ENCODE data around the gene LCP1. TPM values are rescaled to one million over a fixed set of nuclear protein-coding genes. Genes with fewer than 3 reads are reported as not detected.

Gene LCP1
- total RNA-seq, 1 donor from 2014 or later = 8.4 TPM

DNA sequence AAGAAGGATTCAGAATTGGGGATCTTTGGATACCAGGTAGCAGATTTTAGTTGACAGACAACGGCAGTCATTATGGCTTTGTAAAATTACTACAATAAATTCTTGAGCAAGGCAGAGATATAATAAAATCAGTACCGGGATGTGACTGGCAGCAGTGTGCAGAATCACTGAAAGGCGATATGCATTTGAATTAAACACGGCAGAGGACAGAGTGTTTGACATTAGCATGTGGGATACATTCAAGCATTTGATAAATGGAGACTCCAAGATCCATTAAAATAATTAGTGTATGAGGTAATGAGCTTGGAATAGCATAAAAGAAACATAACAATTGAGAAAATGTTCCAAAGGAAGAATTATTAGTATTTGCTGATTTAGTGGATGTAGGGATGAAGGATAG is 36.8 kb downstream of the LCP1 start:
- no peak overlapping the region for H3K27ac Mint-ChIP-seq (ENCODE audit: unreplicated experiment)
- H4K20me1 ChIP-seq (ENCODE audit: insufficient read depth, low read length) = no peaks in the 10 kb centered on the region
- no peak overlapping the region for H3K27ac ChIP-seq (ENCODE audit: low read depth, low read length)

DNA sequence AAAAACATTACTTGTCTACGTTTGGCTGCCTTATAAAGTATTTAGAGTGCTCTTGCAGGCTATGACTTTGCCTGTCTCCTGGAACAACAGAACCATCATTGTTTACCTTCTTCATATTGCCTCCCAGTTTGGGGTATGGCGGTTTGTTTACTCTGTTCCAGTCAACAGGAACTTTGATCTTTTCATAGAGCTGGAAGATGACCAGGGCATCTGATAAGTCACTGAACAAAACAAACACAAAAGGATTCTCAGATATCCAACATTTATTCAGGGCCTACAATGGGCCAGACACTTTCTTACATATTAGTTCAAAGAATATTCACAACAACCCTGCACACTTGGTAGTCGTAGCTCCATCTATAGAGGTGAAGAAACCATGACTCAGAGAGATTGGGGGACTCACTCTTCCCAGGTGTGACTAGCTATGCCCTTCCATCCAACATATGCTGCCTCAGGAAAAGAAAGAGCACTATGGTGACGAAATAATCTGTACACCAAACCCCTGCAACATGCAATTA is 38.7 kb downstream of the LCP1 start:
- no peaks in the 10 kb centered on the region for H3K36me3 ChIP-seq (ENCODE audit: insufficient read depth, low read length)
- no peak overlapping the region for H3K27ac ChIP-seq (ENCODE audit: low read depth, low read length)
- H4K20me1 ChIP-seq (ENCODE audit: insufficient read depth, low read length) = no peaks in the 10 kb centered on the region
- H3K4me2 ChIP-seq (ENCODE audit: low read length) = no peak overlapping the region
- Mint-ChIP-seq H3K27ac (ENCODE audit: unreplicated experiment) (no peak overlapping the region), H3K4me1 (ENCODE audit: low read depth, unreplicated experiment) (no peaks in the 10 kb centered on the region), H3K36me3 (ENCODE audit: low read depth, unreplicated experiment) (no peaks in the 10 kb centered on the region), H3K27me3 (ENCODE audit: low read depth, unreplicated experiment) (no peaks in the 10 kb centered on the region), H3K9me3 (ENCODE audit: unreplicated experiment) (no peaks in the 10 kb centered on the region), H3K4me3 (ENCODE audit: unreplicated experiment) (no peak overlapping the region)
- no peaks in the 10 kb centered on the region for H3K4me1 ChIP-seq (ENCODE audit: insufficient read depth, low read length)
- no peak overlapping the region for H3K9ac ChIP-seq (ENCODE audit: low read length)
- FAIRE-seq (no peak), DNase-seq (ENCODE audit: low read depth) (no peak)
- no peaks in the 10 kb centered on the region for H3K79me2 ChIP-seq (ENCODE audit: insufficient read depth, low read length)
- no peak overlapping the region for H3K4me3 ChIP-seq (ENCODE audit: insufficient read depth, low read depth, low read length)
- H3K9me3 ChIP-seq (ENCODE audit: insufficient read depth, low read depth, low read length) = no peaks in the 10 kb centered on the region
- no peak for TF ChIP-seq EZH2 (IDR thresholded peaks at IDR 0.05; ENCODE audit: insufficient read depth, low read length)
- TF ChIP-seq, protein P1, sequence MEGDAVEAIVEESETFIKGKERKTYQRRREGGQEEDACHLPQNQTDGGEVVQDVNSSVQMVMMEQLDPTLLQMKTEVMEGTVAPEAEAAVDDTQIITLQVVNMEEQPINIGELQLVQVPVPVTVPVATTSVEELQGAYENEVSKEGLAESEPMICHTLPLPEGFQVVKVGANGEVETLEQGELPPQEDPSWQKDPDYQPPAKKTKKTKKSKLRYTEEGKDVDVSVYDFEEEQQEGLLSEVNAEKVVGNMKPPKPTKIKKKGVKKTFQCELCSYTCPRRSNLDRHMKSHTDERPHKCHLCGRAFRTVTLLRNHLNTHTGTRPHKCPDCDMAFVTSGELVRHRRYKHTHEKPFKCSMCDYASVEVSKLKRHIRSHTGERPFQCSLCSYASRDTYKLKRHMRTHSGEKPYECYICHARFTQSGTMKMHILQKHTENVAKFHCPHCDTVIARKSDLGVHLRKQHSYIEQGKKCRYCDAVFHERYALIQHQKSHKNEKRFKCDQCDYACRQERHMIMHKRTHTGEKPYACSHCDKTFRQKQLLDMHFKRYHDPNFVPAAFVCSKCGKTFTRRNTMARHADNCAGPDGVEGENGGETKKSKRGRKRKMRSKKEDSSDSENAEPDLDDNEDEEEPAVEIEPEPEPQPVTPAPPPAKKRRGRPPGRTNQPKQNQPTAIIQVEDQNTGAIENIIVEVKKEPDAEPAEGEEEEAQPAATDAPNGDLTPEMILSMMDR (IDR thresholded peaks at IDR 0.05; ENCODE audit: insufficient read depth, low read depth, low read length) = no peak
- no peaks in the 10 kb centered on the region for H3K27me3 ChIP-seq (ENCODE audit: insufficient read depth, low read length)
- no peak overlapping the region for H2AFZ ChIP-seq (ENCODE audit: low read depth, low read length)

More for the DNA sequence above, 36.8 kb downstream of the LCP1 start:
- no peaks in the 10 kb centered on the region for H3K79me2 ChIP-seq (ENCODE audit: insufficient read depth, low read length)
- H3K27me3 ChIP-seq (ENCODE audit: insufficient read depth, low read length) = no peaks in the 10 kb centered on the region
- H3K9me3 Mint-ChIP-seq (ENCODE audit: unreplicated experiment) = no peaks in the 10 kb centered on the region
- FAIRE-seq (no peak), DNase-seq (ENCODE audit: low read depth) (no peak)
- no peaks in the 10 kb centered on the region for H3K4me1 Mint-ChIP-seq (ENCODE audit: low read depth, unreplicated experiment)
- no peak overlapping the region for H2AFZ ChIP-seq (ENCODE audit: low read depth, low read length)
- no peak overlapping the region for H3K4me2 ChIP-seq (ENCODE audit: low read length)
- peaks cover 8% of the 10 kb centered on the region for H3K4me1 ChIP-seq (ENCODE audit: insufficient read depth, low read length)
- TF ChIP-seq EZH2 (IDR thresholded peaks at IDR 0.05; ENCODE audit: insufficient read depth, low read length) = no peak
- TF ChIP-seq, protein P1 (IDR thresholded peaks at IDR 0.05; ENCODE audit: insufficient read depth, low read depth, low read length) = no peak
- no peak overlapping the region for H3K9ac ChIP-seq (ENCODE audit: low read length)
- no peak overlapping the region for H3K4me3 Mint-ChIP-seq (ENCODE audit: unreplicated experiment)
- no peaks in the 10 kb centered on the region for H3K36me3 Mint-ChIP-seq (ENCODE audit: low read depth, unreplicated experiment)
- H3K9me3 ChIP-seq (ENCODE audit: insufficient read depth, low read depth, low read length) = no peaks in the 10 kb centered on the region
- H3K27me3 Mint-ChIP-seq (ENCODE audit: low read depth, unreplicated experiment) = no peaks in the 10 kb centered on the region
- H3K4me3 ChIP-seq (ENCODE audit: insufficient read depth, low read depth, low read length) = no peak overlapping the region
- no peaks in the 10 kb centered on the region for H3K36me3 ChIP-seq (ENCODE audit: insufficient read depth, low read length)

DNA sequence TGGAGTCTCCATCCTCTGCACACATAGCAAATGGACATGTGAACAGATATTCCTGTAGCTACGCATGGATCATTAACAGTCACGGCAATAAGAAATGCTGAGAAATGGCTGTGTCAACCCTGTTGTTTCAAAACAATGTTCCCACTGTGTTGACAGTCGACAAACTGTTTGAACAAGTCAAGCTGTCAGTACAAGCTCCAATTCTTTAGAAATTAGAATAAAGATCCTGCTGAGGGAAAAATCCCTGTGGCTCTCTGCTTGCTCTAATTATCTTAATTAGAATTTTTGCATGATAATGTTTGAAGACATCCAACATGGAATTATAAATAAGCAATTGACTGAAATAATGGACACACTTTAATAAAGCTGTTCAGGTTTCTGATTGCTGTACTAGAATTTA is 39.2 kb downstream of the LCP1 start:
- Mint-ChIP-seq H3K4me3 (ENCODE audit: unreplicated experiment) (no peak overlapping the region), H3K27ac (ENCODE audit: unreplicated experiment) (no peak overlapping the region), H3K9me3 (ENCODE audit: unreplicated experiment) (no peaks in the 10 kb centered on the region), H3K4me1 (ENCODE audit: low read depth, unreplicated experiment) (no peaks in the 10 kb centered on the region), H3K36me3 (ENCODE audit: low read depth, unreplicated experiment) (no peaks in the 10 kb centered on the region), H3K27me3 (ENCODE audit: low read depth, unreplicated experiment) (no peaks in the 10 kb centered on the region)
- no peak overlapping the region for H3K4me3 ChIP-seq (ENCODE audit: insufficient read depth, low read depth, low read length)
- no peaks in the 10 kb centered on the region for H3K4me1 ChIP-seq (ENCODE audit: insufficient read depth, low read length)
- H2AFZ ChIP-seq (ENCODE audit: low read depth, low read length) = no peak overlapping the region
- H3K9ac ChIP-seq (ENCODE audit: low read length) = no peak overlapping the region
- H3K27me3 ChIP-seq (ENCODE audit: insufficient read depth, low read length) = no peaks in the 10 kb centered on the region
- H3K36me3 ChIP-seq (ENCODE audit: insufficient read depth, low read length) = no peaks in the 10 kb centered on the region
- no peaks in the 10 kb centered on the region for H3K9me3 ChIP-seq (ENCODE audit: insufficient read depth, low read depth, low read length)
- no peaks in the 10 kb centered on the region for H4K20me1 ChIP-seq (ENCODE audit: insufficient read depth, low read length)
- H3K27ac ChIP-seq (ENCODE audit: low read depth, low read length) = no peak overlapping the region
- H3K79me2 ChIP-seq (ENCODE audit: insufficient read depth, low read length) = no peaks in the 10 kb centered on the region
- TF ChIP-seq EZH2 (IDR thresholded peaks at IDR 0.05; ENCODE audit: insufficient read depth, low read length) = no peak
- TF ChIP-seq, protein P1 (IDR thresholded peaks at IDR 0.05; ENCODE audit: insufficient read depth, low read depth, low read length) = no peak
- DNase-seq (ENCODE audit: low read depth) (no peak), FAIRE-seq (no peak)
- no peak overlapping the region for H3K4me2 ChIP-seq (ENCODE audit: low read length)
